HG03520 (cell line): ENCODE results near the gene ANOS1.
"Not testable (repeated sequence)": the region's sequence is repeated elsewhere in the genome, so short reads cannot be mapped to it uniquely, and the experiment has no call there.

Source experiments
- ATAC-seq: cut with Tn5 transposase; IDR thresholded peaks from one replicate; pipeline ENCODE4 v1.9.1; 2021; ENCODE audit warnings: mild to moderate bottlenecking, moderate library complexity; ENCODE audit not compliant: unreplicated experiment

Gene ANOS1

GRCh38 chrX:8731559-8732395 lies at the start of gene ANOS1:
TSS of gene ANOS1 (minus strand) at chrX:8732137. CDS start at chrX:8732036, 101 bp downstream.
- no peak for ATAC-seq

- no peak for ATAC-seq
Observed at GRCh38 chrX:8773117-8773516, 41.2 kb upstream of the ANOS1 start.

- no peak for ATAC-seq
Observed at GRCh38 chrX:8760021-8760420, 28.1 kb upstream of the ANOS1 start.

GRCh38 chrX:8758706-8759105 lies 26.8 kb upstream of the ANOS1 start:
- not testable (repeated sequence) for ATAC-seq

GRCh38 chrX:8757609-8758389 lies 25.9 kb upstream of the ANOS1 start:
- not testable (repeated sequence) for ATAC-seq

- ATAC-seq, result no peak
Observed at GRCh38 chrX:8755813-8756212, 23.9 kb upstream of the ANOS1 start.

GRCh38 chrX:8755116-8755515 lies 23.2 kb upstream of the ANOS1 start:
- ATAC-seq, result no peak

GRCh38 chrX:8749697-8750096 lies 17.8 kb upstream of the ANOS1 start:
- ATAC-seq, result no peak

GRCh38 chrX:8748855-8749254 lies 16.9 kb upstream of the ANOS1 start:
- peak; percentile 67 for ATAC-seq

- no peak for ATAC-seq
Observed at GRCh38 chrX:8743126-8743732, 11.3 kb upstream of the ANOS1 start.

GRCh38 chrX:8741981-8742380 lies 10.0 kb upstream of the ANOS1 start:
- ATAC-seq, result no peak

- ATAC-seq, result no peak
Observed at GRCh38 chrX:8738588-8739189, 6.8 kb upstream of the ANOS1 start.

GRCh38 chrX:8737883-8738282 lies 5.9 kb upstream of the ANOS1 start:
- ATAC-seq, result no peak

GRCh38 chrX:8730812-8731558 lies 952 bp downstream of the ANOS1 start:
- no peak for ATAC-seq

- ATAC-seq, result no peak
Observed at GRCh38 chrX:8729811-8730210, 2.1 kb downstream of the ANOS1 start.

GRCh38 chrX:8728932-8729535 lies 2.9 kb downstream of the ANOS1 start:
- no peak for ATAC-seq

GRCh38 chrX:8726031-8726652 lies 5.8 kb downstream of the ANOS1 start:
- no peak for ATAC-seq

GRCh38 chrX:8724300-8724699 lies 7.6 kb downstream of the ANOS1 start:
- ATAC-seq, result no peak

GRCh38 chrX:8721536-8721935 lies 10.4 kb downstream of the ANOS1 start:
- ATAC-seq, result no peak

- no peak for ATAC-seq
Observed at GRCh38 chrX:8720136-8720535, 11.8 kb downstream of the ANOS1 start.
